GM11168 (cell line): Measurements from ENCODE around the gene RNF213.

Experiments used
- in situ Hi-C: fragments of 300-500 bp; cut with MboI; formaldehyde crosslinking; loops from one replicate; pipeline ENCODE4 v1.12.0; 2022; ENCODE audit warnings: low sequenced_read_pairs; ENCODE audit not compliant: unreplicated experiment

The RNF213 gene

DNA sequence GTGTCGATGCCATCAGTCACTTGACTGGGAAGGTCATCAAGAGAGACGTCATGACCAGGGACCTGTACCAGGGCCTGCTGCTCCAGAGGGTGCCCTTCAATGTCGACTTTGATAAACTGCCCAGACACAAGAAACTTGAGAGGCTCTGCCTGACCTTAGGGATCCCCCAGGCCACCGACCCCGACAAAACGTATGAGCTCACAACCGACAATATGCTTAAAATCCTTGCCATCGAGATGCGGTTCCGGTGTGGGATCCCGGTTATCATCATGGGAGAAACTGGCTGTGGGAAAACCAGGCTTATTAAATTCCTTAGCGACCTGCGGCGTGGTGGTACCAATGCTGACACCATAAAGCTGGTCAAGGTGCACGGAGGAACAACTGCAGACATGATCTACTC, 84.7 kb downstream of the RNF213 start:
- in situ Hi-C loops = no loop called here

DNA sequence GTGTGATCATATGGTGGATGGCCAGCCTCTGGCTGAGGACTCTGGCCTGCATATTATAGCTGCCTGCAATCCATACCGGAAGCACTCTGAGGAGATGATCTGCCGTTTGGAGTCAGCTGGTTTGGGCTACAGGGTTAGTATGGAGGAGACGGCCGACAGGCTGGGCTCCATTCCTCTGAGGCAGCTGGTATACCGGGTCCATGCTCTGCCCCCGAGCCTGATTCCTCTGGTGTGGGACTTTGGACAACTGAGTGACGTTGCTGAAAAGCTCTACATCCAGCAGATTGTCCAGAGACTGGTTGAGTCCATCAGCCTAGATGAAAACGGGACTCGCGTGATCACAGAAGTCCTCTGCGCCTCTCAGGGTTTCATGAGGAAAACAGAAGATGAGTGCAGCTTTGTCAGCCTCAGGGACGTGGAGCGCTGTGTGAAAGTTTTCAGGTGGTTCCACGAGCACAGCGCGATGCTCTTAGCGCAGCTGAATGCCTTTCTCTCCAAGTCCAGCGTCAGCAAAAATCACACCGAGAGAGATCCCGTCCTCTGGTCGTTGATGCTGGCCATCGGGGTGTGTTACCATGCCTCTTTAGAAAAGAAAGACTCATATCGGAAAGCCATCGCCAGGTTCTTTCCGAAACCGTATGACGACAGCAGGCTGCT, 85.3 kb downstream of the RNF213 start:
- in situ Hi-C loops = no loop called here

DNA sequence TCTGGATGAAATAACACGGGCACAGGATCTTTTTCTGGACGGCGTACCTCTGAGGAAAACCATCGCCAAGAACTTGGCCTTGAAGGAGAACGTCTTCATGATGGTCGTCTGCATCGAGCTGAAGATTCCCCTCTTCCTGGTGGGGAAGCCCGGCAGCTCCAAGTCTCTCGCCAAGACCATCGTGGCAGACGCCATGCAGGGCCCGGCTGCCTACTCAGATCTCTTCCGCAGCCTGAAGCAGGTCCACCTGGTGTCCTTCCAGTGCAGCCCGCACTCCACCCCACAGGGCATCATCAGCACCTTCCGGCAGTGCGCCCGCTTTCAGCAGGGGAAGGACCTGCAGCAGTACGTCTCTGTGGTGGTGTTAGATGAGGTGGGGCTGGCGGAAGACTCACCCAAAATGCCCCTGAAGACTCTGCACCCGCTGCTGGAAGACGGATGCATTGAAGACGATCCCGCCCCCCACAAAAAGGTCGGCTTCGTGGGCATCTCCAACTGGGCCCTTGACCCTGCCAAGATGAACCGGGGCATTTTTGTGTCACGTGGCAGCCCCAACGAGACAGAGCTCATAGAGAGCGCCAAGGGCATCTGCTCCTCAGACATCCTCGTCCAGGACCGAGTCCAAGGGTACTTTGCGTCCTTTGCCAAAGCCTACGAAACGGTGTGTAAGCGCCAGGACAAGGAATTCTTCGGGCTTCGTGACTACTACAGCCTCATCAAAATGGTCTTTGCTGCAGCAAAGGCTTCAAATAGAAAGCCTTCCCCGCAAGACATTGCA, 86.0 kb downstream of the RNF213 start:
- in situ Hi-C loops = no loop called here

DNA sequence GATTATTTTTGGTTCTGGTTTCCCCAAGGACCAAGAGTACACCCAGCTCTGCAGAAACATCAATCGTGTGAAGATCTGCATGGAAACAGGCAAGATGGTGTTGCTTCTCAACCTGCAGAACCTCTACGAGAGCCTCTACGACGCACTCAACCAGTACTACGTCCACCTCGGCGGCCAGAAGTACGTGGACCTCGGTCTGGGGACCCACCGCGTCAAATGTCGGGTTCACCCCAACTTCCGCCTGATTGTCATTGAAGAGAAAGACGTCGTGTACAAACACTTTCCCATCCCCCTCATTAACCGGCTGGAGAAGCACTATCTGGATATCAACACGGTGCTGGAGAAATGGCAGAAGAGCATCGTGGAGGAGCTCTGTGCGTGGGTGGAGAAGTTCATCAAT, 86.9 kb downstream of the RNF213 start:
- in situ Hi-C loops = no loop called here

DNA sequence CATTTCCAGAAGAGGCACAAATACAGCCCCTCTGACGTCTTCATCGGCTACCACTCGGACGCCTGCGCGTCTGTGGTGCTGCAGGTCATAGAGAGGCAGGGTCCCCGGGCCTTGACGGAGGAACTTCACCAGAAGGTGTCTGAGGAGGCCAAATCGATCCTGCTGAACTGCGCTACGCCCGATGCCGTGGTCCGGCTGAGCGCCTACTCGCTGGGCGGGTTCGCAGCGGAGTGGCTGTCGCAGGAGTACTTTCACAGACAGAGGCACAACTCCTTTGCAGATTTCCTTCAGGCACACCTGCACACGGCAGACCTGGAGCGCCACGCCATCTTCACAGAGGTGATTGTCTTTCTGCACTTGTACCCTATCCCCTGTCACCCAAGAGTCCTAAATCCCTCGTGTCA, 87.3 kb downstream of the RNF213 start:
- in situ Hi-C loops = no loop called here

DNA sequence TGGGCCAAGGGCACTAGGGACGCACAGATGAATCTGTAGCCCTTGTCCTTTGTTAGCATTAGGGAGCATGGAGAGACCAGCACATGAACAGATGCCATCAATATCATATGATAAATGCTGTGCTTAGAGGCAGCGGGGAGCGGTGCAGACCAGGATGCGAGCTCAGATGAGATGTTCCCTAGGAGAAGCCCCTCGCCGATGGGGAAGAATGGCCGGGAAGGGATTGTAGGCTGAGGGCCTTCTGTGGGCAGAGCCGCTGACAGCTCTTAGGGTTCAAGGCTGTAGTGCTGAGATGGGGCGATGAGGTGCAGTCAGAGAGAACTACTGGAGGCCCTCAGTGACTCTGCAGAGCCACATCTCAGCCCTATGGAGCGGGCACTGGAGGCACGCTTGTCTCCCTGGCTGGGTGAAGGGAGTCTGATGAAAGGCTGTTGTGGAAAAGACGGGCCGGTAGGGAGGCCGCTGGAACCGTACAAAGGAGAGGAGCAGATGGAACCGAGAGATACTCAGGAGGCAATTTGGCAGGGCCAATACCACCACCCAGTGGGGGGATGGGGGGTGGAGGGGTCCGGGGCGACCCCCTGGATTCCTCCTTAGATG, 88.0 kb downstream of the RNF213 start:
- in situ Hi-C loops = no loop called here

DNA sequence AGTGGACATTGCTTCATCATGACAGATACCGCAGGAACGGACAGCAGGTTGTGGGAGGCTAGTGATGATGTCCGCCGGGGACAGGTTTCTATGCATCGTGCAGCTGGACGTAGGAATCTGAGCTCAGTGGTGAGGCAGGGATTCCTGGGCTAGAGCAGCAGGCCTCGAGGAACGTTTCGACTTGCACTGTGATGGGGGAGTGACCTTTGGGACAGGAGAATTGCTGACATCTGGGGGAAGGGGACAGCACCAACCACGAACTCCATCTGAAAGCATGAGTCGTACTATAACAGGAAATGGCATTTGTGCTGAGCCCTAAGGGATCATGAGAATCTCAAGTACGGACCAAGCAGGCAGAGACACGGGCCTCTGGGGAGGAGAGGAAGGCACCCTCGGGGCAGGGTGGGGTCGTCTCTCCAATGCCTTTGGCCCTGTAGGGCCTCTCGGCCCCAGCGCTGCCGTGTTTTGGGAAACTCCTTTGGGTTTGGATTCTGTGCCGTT, 88.5 kb downstream of the RNF213 start:
- in situ Hi-C loops = no loop called here

DNA sequence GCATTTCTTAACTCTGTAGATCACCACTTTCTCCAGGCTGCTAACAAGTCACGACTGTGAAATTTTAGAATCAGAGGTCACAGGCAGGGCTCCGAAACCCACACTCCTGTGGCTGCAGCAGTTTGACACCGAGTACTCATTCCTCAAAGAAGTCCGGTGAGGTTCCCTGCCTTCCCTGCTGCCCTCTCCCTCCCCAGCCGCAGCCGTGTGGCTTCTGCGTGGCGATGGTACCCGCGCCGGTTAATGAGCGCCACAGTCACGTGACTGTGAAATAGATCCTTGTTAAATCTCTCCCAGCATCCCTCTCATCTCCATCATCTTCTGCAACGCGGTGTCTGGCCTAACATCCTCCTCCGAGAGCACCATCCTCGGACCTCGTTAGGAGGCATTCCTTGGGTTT, 89.1 kb downstream of the RNF213 start:
- in situ Hi-C loops = no loop called here

DNA sequence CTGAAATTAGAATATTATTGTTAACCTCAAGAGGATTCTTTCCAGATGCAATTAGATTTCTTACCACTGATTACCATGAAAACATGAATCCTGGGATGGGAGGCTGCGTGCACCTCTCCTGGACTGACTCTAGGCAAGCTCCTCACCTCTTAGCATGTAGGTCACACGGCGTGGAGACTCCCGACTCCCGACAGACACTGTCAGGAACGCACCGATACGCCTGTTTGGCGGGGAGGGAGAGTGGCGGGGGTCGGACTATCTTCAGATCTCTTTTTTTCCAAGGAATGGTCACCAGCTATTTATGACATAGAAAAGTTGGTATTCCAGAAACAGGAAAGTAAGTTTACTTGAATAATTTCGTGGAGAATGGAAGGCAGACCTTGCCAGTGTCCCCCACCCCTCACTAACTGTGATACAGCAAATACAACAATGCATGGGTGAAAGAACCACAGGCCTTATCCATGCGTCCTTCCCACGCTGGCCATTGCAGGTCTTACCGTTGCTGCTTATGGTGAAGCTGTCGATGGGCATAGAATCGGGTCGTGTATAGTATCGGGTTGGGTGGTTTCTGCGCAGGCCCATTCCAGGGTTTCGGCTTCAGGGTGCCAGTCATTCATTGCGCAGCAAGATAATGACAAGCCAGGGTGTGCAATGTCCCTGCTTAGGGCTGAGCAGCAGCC, 91.7 kb downstream of the RNF213 start:
- in situ Hi-C loops = no loop called here

DNA sequence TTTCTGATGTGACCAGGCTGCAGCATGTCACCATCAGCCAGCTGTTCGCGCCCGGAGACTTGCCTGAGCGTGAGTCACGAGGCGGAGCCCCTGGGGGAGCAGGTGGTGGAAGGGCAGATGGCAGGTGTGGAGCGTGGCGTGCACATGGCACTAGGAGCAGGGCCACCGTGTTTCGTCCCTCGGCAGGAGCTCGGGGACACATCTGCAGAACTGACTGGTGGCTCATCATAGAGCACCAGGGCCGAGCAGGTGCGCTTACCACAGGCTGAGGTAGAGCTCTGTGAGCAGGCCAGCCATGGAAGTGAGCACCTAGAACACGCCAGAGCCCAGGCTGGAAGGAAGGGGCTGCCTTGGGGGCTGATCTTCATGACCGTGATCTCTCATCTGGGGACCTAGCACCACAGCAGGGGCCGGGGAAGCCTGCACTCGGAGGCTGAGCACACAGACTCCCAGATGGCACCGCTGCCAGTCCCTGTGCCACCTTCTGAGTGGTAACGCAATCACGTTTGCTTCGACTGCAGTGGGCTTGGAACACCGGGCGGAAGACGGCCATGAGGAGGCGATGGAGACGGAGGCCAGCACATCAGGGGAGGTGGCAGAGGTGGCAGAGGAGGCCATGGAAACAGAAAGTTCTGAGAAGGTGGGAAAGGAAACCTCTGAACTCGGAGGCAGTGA, 92.5 kb downstream of the RNF213 start:
- in situ Hi-C loops = no loop called here

DNA sequence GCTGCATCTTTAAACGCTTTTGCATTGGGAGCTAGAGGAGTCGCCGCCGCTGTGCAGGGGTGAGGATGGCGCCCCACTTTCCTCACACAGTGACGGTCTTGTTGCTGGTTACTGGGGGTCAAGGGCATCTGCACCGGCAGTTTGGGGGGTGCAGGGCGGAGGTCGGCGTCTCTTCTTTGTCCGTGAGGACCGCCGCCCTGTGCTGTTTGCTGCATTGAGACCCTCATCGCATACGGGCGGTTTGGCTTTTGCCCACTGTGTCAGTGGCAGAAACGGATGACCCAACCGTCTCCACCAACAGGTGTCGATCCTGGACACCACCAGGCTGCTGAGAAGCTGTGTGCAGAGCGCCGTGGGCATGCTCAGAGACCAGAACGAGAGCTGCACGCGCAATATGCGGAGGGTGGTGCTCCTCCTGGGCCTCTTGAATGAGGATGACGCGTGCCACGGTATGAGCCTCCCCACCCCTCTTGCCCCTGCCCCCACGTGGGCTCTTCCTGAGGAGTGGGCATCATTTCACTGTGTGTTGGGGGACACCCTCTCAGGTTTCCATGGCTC, 93.1 kb downstream of the RNF213 start:
- in situ Hi-C loops = no loop called here

DNA sequence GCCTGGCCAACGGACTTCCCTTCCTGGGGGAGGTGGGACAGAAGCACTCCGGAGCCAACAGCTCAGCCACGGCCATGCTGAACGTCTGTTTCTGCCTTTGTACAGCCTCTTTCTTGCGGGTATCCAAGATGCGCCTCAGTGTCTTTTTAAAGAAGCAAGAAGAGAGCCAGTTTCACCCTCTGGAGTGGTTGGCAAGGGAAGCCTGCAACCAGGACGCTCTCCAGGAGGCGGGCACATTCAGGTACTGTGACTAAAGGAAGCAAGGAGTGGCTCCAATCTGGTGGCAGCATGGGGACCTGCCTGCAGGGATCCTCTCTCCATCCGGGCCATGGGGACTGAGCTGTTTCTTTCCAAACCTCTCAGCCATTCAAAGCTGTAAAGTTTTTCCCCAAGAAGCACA, 93.7 kb downstream of the RNF213 start:
- in situ Hi-C loops = no loop called here

DNA sequence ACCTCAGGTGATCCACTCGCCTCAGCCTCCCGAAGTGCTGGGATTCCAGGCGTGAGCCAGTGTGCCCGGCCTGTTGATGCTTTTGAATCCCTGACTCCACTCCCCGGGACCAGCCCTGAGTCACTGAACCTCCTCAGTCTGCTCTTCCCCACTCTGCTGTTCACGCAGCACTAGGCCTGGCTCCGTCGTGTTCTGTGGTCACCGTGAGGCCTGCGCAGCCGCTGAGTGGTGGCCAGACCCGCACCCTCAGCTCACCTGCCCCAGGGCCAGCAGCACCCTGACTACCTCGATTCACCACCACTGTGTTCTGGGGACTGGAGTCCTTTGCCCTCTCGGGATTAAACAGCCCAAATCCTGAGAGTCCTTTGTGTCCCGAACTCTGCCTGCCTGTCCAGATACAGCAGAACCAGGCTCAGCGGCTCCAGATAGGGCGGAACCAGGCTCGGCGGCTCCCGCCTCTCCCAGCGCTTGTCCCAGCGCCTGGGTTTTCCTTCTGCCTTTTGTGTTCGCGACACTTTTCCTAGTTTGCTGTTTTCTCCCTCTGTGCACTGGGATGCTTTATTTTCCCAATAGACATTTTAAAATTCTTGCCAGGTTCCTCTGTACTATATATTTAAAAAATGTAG, 95.7 kb downstream of the RNF213 start:
- in situ Hi-C loops = no loop called here

DNA sequence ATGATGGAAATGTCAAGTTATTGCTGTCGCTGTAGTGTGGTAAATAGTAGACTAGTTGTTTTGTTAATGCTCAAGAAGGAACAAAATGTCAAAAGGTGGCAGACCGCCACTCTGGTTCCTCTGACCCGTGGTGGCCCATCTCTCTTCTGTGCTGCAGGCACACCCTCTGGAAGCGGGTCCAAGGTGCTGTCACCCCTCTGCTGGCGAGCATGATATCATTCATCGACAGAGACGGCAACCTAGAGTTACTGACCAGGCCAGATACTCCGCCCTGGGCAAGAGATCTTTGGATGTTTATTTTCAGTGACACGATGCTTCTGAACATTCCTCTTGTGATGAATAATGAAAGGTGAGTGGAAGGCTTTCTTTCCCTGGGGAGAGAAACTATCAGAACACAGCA, 97.5 kb downstream of the RNF213 start:
- in situ Hi-C loops = no loop called here

DNA sequence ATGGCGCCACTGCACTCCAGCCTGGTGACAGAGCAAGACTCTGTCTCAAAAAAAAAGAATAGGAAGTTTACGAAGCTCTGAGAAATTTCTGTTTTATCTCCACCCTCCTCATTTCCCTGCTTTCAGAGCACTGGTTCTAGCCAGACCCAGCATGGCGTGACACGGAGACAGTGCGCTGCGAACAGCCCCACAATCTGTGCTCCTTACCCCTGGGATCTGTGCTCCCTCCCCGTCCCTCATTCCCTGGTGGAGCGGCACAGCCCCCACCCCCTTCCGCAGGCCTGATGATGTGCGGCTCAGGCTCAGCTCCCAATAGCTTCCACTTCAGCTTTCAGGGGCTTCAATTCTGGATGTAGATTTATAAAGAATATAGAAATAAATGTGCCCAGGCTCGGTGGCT, 98.2 kb downstream of the RNF213 start:
- in situ Hi-C loops = no loop called here

DNA sequence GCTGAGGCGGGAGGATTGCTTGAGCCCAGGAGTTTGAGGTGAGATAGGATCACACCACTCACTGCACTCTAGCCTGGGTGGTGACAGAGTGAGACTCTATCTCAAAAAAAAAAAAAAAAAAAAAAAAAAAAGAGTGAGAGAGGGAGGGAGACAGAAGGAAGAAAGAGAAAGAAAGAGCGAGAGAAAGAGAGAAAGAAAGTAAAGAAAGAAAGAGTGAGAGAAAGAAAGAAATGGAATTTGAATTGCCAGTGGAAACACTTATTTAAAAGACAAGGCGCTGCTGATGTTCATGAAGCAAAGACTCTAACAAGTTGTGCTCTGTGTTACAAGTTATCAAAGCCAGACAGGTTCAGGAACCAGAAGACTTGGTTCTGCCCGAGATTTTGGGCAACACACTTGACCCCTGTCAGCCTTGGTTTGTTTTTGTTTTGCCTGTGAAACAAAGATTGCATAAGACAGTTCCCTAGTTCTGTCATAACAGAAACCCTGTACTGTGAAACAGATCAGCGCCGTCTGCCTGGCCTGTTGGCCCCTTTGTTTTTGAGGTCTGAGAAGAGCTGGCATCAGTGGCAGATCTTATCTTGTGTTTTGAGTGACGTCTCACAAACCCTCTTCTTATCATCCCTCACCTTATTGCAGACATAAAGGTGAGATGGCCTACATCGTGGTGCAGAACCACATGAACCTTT, 98.9 kb downstream of the RNF213 start:
- in situ Hi-C loops = no loop called here

DNA sequence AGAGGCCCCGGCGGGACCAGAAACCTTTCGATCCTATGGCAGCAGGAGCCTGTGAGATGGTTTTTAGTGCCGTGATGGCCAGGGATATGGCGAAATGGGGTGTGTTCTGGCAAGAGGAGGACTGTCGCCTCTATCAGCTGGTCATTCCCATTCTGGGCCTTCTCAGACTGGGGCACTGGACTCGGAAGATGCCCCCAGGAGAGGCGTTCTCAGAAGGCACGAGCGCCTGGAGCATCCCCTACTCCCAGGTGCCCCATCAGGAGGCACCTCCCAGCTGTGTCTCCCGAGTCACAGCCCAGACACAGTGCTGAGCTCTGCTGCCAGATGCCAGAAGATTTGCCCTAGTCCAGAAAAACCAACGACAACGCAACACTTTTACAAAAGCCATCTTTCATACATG, 99.7 kb downstream of the RNF213 start:
- in situ Hi-C loops = no loop called here

DNA sequence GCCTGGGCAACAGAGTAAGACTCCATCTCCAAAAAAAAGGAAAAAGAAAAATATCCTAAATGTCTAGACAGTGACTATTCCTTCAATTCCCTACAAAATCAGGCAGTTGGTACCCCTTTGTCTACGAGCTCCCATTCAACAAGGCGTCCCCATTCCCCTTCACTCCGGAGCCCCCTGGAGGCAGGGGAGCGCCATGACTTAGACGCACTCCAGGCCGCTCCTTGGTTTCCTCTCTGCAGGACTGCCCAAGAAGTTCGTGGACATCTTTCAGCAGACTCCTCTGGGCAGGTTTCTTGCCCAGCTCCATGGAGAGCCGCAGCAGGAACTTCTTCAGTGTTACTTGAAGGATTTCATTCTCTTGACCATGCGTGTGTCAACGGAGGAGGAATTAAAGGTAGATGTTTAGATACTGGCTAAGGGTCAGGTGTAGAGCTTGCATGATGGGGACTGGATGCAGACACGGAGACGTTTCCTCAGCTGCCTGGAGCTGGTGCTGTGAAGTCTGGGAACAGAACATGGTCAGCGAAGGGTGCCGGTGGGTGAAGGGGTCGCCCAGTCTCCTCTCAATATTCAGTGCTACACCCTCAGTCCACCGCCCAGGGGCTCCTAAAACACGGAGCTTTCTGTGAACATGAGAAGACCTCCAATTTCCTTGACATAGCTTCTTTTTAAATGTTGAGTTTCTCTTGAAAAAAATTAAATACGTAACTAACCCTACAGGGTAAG, 101.0 kb downstream of the RNF213 start:
- in situ Hi-C loops = no loop called here
